Activated T-helper 2 cell treated with anti-CD3 and anti-CD28 coated beads, Interferon-gamma antibody, Interleukin-2, Interleukin-4, amounts not matched to agents 10 μg/mL and 5 μg/mL and 100 μg/mL, durations not matched to agents 14 hours and 24 hours and 36 hours (primary cell): ENCODE data around the gene RANBP3. TPM values are rescaled to one million over a fixed set of nuclear protein-coding genes. Genes with fewer than 3 reads are reported as not detected.

Experiments
- DNase-seq: peaks from one replicate; pipeline ENCODE4 v3.0.0; 2021; ENCODE audit warnings: low spot score
- H3K27ac Mint-ChIP-seq: one replicate; pipeline ENCODE4 v1.8.0; 2021; ENCODE audit warnings: mixed read lengths
- H3K27me3 Mint-ChIP-seq: one replicate; pipeline ENCODE4 v1.8.0; 2021; ENCODE audit warnings: low read depth, mixed read lengths
- H3K36me3 Mint-ChIP-seq: one replicate; pipeline ENCODE4 v1.8.0; 2021; ENCODE audit warnings: low read depth, mixed read lengths
- H3K4me1 Mint-ChIP-seq: one replicate; pipeline ENCODE4 v1.8.0; 2021; ENCODE audit warnings: low read depth, mixed read lengths
- H3K4me3 Mint-ChIP-seq: one replicate; pipeline ENCODE4 v1.8.0; 2021; ENCODE audit warnings: low read depth, mild to moderate bottlenecking, moderate library complexity, mixed read lengths
- H3K9me3 Mint-ChIP-seq: one replicate; pipeline ENCODE4 v1.8.0; 2021; ENCODE audit warnings: mixed read lengths
- intact Hi-C: fragments of 100-400 bp; cut with micrococcal nuclease; formaldehyde crosslinking; loops from one replicate; pipeline ENCODE4 v1.15.1; 2023
- total RNA-seq: library from RNA; stranded (reverse); gene quantifications from 2 replicates; pipeline ENCODE4 v1.2.3, GENCODE V29; 2022

RANBP3 gene
- total RNA-seq, 1 donor from 2014 or later: 98.2 TPM

DNA sequence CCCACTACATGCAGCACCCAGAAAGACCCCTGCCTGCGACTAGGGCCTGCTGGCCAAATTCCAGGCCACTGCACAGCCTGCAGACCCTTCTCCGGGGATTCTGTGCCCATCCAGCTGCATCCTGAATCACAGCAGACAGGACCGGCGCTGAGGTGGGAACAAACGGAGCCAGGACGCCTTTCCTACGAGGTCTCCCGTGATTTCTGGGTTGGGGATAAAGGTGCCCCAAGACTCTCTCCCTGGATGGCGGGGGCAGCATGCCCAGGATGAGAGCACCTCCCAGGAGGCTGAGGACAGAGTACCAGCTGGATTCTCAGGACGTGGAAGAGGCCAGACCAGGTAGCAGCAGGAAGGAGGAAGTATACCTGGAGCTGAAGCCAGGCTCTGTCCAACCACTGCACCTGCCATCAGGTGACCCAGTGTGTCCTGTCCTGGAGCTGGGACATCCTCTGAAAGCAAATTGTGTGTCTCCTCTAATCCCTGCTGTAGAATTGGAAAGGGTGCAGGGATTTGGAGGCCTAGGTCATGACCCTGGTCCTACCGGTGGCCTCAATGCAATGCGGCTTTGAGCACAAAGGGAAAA, 104.2 kb downstream of the RANBP3 start:
- H3K27me3 Mint-ChIP-seq: no peaks in the 10 kb centered on the region
- no peak overlapping the region for H3K4me3 Mint-ChIP-seq
- DNase-seq: no peak
- H3K4me1 Mint-ChIP-seq: no peaks in the 10 kb centered on the region
- H3K27ac Mint-ChIP-seq: no peak overlapping the region
- H3K9me3 Mint-ChIP-seq: no peaks in the 10 kb centered on the region
- H3K36me3 Mint-ChIP-seq: no peaks in the 10 kb centered on the region
- intact Hi-C loops: no loop called here

DNA sequence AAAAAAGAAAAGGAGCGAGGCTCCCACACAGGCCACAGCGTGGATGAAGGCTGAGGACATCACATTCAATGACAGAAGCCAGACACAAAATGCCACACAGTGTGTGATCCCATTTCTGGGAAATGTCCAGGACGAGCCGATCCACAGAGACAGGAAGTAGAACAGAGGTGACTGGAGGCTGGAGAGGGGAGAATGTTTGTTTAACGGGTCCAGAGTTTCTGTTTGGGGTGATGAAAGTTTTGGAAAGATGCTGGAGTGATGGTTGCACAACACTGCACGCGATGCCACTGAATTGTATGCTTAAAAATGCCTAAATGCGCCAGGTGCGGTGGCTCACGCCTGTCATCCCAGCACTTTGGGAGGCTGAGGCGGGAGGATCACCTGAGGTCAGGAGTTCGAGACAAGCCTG, 107.0 kb downstream of the RANBP3 start:
- Mint-ChIP-seq H3K9me3 (no peaks in the 10 kb centered on the region), H3K4me1 (no peaks in the 10 kb centered on the region), H3K4me3 (no peak overlapping the region), H3K27me3 (no peaks in the 10 kb centered on the region), H3K27ac (no peak overlapping the region), H3K36me3 (no peaks in the 10 kb centered on the region)
- intact Hi-C loops: no loop called here
- no peak for DNase-seq

DNA sequence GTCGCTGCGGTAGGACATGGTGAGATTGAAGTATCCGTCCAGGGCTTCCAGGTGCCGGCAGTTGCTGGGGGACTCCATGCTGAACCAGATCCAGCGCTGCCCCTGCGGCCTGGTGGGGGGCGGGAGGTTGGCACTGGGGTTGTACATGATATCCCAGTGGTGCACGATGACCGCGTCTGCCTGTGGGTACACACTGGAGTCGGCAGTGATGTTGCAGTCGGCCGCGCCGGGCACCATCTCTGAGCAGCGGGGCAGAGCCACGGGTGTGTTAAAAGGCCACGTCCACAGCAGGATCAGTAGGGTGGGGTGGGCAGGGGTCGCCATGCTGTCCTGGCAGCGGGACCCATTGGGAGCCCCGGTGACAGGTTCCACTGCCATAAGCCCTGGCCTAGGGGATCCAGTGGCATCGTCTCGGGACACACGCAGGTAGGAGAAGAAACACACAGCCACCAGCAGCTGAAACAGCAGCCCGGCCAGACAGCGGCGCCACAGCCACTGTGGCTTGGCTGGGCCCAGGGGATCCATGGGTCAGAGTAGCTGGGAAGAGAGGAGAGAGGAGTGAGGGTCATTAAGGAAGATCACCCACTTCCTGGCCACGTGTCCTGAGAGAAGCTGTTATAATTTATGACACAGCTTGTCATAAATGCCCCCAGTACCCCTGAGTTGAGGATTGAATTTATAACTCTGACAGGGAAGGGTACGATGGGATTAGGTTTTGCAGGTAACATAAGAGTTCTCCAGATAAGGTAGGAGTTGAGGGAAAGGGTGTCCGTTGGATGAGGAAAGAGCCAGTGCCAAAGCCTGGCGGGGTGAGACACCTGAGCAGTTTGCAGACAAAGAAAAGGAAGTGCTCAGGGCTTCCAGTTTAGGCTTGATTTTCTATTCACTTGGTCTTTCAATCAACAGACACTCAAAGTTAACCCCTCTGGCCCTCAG, 110.5 kb downstream of the RANBP3 start:
- H3K36me3 Mint-ChIP-seq: no peaks in the 10 kb centered on the region
- H3K4me3 Mint-ChIP-seq: no peak overlapping the region
- H3K27me3 Mint-ChIP-seq: no peaks in the 10 kb centered on the region
- no peak overlapping the region for H3K27ac Mint-ChIP-seq
- intact Hi-C loops: no loop called here
- DNase-seq: no peak
- no peaks in the 10 kb centered on the region for H3K4me1 Mint-ChIP-seq
- no peaks in the 10 kb centered on the region for H3K9me3 Mint-ChIP-seq

Other genes starting within 250 kb of the RANBP3 start
- gene PRR22, start 193.4 kb downstream of the RANBP3 start, total RNA-seq: 5.7 and 6.1 TPM in 2 replicates
- gene DUS3L, start 187.0 kb downstream of the RANBP3 start, total RNA-seq: 74.0 and 84.3 TPM in 2 replicates
- gene NRTN, start 173.1 kb downstream of the RANBP3 start, total RNA-seq: 0.85 and 0.87 TPM in 2 replicates
- not detected in 2 replicates for gene FUT6, start 138.4 kb downstream of the RANBP3 start, total RNA-seq
- not detected in 2 replicates for gene FUT3, start 126.7 kb downstream of the RANBP3 start, total RNA-seq
- not detected in 2 replicates for gene FUT5, start 107.6 kb downstream of the RANBP3 start, total RNA-seq
- gene NDUFA11, start 74.3 kb downstream of the RANBP3 start, total RNA-seq: 230 and 246 TPM in 2 replicates
- 3.1 and 3.8 TPM in 2 replicates for gene VMAC, start 73.3 kb downstream of the RANBP3 start, total RNA-seq
- 3.3 and 4.8 TPM in 2 replicates for gene CAPS, start 63.9 kb downstream of the RANBP3 start, total RNA-seq
- gene RFX2, start 132.4 kb upstream of the RANBP3 start, total RNA-seq: 8.7 and 12.5 TPM in 2 replicates
- not detected in 2 replicates for gene ACSBG2, start 157.5 kb upstream of the RANBP3 start, total RNA-seq